GM06990 (cell line): ENCODE measurements around the gene NSD2.

Experiments used
- DNase-seq: peaks from one replicate; pipeline ENCODE4 v3.0.0-alpha.2; 2011; ENCODE audit not compliant: insufficient read length; ENCODE audit errors: extremely low read depth
- H3K27me3 ChIP-seq: replicated peaks from 2 replicates; pipeline ENCODE4 v1.6.0; 2011; ENCODE audit warnings: low read length; ENCODE audit not compliant: control insufficient read depth, insufficient read depth
- H3K36me3 ChIP-seq: 2 replicates; pipeline ENCODE4 v1.5.1; 2011; ENCODE audit warnings: low read length; ENCODE audit not compliant: control insufficient read depth, insufficient read depth
- H3K4me3 ChIP-seq: replicated peaks from 2 replicates; pipeline ENCODE4 v1.5.1; 2011; ENCODE audit warnings: low read depth, mild to moderate bottlenecking, control low read depth, low read length
- CTCF ChIP-seq: IDR thresholded peaks from 2 replicates; pipeline ENCODE4 v1.5.1; 2011; ENCODE audit warnings: low read length, control low read depth, mild to moderate bottlenecking, inconsistent platforms; ENCODE audit not compliant: insufficient read depth, poor library complexity, severe bottlenecking

The NSD2 gene

GRCh38 chr4:1953335-1953734 lies 82.1 kb downstream of the NSD2 start:
- DNase-seq, result no peak
- Histone ChIP-seq H3K36me3 (peaks cover 37% of the 10 kb centered on the region), H3K4me3 (no peak overlapping the region), H3K27me3 (no peaks in the 10 kb centered on the region)
- no peak for TF ChIP-seq CTCF

GRCh38 chr4:1956631-1957030 lies 85.4 kb downstream of the NSD2 start:
- Histone ChIP-seq H3K27me3 (no peaks in the 10 kb centered on the region), H3K36me3 (peaks cover 55% of the 10 kb centered on the region), H3K4me3 (no peak overlapping the region)
- DNase-seq, result no peak
- TF ChIP-seq CTCF, result no peak

GRCh38 chr4:1958276-1959103 lies 87.3 kb downstream of the NSD2 start:
- H3K27me3 ChIP-seq, result no peaks in the 10 kb centered on the region
- H3K4me3 ChIP-seq, result no peak overlapping the region
- peaks cover 52% of the 10 kb centered on the region for H3K36me3 ChIP-seq
- no peak for TF ChIP-seq CTCF
- no peak for DNase-seq

GRCh38 chr4:1959104-1959384 lies 87.9 kb downstream of the NSD2 start:
- no peak for DNase-seq
- peaks cover 53% of the 10 kb centered on the region for H3K36me3 ChIP-seq

GRCh38 chr4:1960170-1960825 lies 89.1 kb downstream of the NSD2 start:
- no peaks in the 10 kb centered on the region for H3K27me3 ChIP-seq
- no peak for TF ChIP-seq CTCF
- peaks cover 52% of the 10 kb centered on the region for H3K36me3 ChIP-seq
- DNase-seq, result no peak
- H3K4me3 ChIP-seq, result no peak overlapping the region

More at GRCh38 chr4:1959104-1959384, 87.9 kb downstream of the NSD2 start:
- no peak for TF ChIP-seq CTCF
- no peaks in the 10 kb centered on the region for H3K27me3 ChIP-seq
- no peak overlapping the region for H3K4me3 ChIP-seq
